SK-MEL-5 (cell line): ENCODE results near the gene MED15. TPM values are rescaled to one million over a fixed set of nuclear protein-coding genes. Genes with fewer than 3 reads are reported as not detected.
"Not testable (repeated sequence)": the region's sequence is repeated elsewhere in the genome, so short reads cannot be mapped to it uniquely, and the experiment has no call there.

ENCODE experiments used
- DNase-seq: peaks from one replicate; pipeline ENCODE4 v3.0.0-alpha.2; 2016; ENCODE audit warnings: low read depth, low spot score
- in situ Hi-C: cut with HindIII; loops from 2 replicates; pipeline ENCODE4 v1.10.0; 2016; ENCODE audit warnings: low sequenced_read_pairs, high pct_unique_total_duplicates, low pct_unique_long_range_greater_than_20kb
- total RNA-seq: library from RNA; depleted of rRNA; stranded (reverse); fragments of >200 nt; shearing (Covaris generic); gene quantifications from 2 replicates; pipeline ENCODE4 v1.2.3, GENCODE V29; 2014

MED15 gene
- total RNA-seq, 1 experiment from 2014 or later, result 86.9 TPM

- in situ Hi-C loops, DNase-seq: not testable (repeated sequence)
Measured at GRCh38 chr22:20504293-20504922, 3.0 kb upstream of the MED15 start.

DNA sequence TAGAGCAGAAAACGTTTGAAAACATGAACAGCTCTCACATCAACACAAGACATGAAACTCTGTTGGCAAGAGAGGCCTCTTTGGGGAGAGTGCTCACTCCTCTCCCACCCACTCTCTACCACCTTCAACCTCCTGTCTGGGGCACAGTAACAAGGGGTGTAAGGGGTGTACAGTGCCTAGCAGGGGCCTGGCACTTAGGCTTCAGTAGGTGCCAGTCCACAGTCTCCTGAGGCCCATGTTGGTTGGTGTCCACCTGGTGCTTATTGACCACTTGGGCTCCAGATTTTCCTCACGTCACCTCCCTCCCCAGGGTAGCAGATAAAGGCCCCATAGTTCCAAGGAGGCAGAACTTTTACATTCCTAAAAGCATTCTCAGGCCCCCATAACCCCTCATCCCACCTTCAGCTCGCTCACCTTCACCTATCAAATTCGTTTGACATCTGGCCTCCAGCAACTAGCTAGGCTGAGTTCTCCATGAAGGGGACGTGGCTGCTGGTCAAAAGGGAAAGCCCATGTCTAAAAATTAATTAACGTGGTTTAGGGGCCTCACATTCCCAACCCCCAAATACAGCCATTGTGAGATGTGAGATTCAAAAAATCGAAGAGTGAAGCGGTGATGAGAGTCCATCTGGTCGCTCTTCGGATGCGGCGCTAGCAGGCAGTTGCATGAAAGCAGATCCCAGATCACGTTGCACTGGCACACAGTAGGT, 712 bp upstream of the MED15 start:
- in situ Hi-C loops, result no loop called here
- DNase-seq, result no peak

DNA sequence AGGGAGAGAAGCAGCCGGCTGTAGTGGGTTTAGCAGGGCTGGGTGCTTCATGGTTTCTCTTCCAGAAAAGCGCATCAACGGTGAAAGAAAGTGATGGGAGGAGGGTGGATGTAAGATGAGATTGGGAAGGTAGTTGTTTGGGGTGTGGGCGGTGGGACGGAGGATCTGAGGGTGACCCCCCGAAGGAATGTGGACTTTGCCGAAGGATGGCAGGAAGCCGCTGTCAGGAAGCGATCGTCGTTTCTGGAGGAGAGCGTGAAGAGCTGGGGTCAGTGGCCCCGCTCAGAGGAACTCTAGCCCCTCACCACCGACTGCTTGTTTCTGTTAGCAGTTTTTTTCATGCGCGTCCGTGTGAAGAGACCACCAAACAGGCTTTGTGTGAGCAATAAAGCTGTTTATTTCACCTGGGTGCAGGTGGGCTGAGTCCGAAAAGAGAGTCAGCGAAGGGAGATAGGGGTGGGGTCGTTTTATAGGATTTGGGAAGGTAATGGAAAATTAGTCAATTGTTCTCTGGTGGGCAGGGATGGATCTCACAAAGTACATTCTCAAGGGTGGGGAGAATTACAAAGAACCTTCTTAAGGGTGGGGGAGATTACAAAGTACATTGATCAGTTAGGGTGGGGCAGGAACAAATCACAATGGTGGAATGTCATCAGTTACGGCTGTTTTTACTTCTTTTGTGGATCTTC, 801 bp downstream of the MED15 start:
- DNase-seq, in situ Hi-C loops: not testable (repeated sequence)

DNA sequence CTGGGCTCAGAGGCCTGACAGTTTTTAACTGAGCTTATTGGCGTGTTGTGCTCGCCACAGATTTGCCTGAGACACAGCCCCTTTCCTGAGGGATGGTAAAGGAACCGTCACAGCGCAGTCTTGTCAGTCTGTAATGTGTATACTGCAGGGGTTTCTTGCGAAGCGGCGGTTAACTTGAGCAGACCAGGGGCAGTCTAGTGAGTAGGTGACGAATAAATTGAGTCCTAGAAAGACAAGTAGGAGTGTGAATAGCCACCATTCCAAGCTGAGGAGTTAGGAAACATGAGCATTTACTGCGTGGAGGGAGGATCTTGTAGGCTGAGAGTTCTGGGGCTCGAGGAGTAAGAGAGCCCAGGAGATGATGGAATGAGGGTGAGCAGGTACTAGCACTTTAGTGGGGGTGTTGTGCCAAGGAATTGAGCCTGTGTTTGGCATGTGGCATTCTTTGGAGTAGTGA, 1.4 kb downstream of the MED15 start:
- in situ Hi-C loops, result no loop called here
- no peak for DNase-seq

- DNase-seq, result peak; percentile 90
- in situ Hi-C loops, result no loop called here
Measured at GRCh38 chr22:20509344-20510047, 2.1 kb downstream of the MED15 start.

GRCh38 chr22:20510811-20511577, 3.6 kb downstream of the MED15 start:
- no peak for DNase-seq
- in situ Hi-C loops, result no loop called here

- in situ Hi-C loops, result no loop called here
Measured at GRCh38 chr22:20511578-20512229, 4.3 kb downstream of the MED15 start.

GRCh38 chr22:20514658-20515406, 7.4 kb downstream of the MED15 start:
- in situ Hi-C loops, result no loop called here
- DNase-seq, result no peak

More at GRCh38 chr22:20511578-20512229, 4.3 kb downstream of the MED15 start:
- no peak for DNase-seq

DNA sequence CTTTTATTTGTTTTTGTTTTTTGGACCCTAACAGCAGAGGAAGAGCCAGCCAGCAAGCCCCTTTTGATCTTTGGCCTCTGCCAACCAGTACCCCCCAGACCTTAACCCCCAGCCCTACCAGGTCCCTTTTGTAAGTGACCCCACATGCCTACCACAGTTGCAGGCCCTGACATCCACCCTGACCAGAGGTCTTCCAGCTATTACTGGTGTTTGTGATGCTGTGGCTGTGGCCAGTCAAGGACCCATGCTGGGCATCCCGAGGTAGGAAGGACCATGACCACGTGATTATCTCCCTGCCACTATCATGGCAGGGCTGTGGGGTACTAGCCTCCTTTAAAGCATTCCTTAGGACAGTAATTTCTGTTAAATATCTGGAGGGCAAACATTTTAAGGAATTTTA, 9.0 kb downstream of the MED15 start:
- in situ Hi-C loops, result no loop called here
- no peak for DNase-seq

- no peak for DNase-seq
- in situ Hi-C loops, result no loop called here
Measured at GRCh38 chr22:20517422-20517821, 10.0 kb downstream of the MED15 start.

GRCh38 chr22:20517841-20518592, 10.6 kb downstream of the MED15 start:
- no peak for DNase-seq
- in situ Hi-C loops, result no loop called here

- in situ Hi-C loops, result no loop called here
- no peak for DNase-seq
Measured at GRCh38 chr22:20519558-20519957, 12.1 kb downstream of the MED15 start.

DNA sequence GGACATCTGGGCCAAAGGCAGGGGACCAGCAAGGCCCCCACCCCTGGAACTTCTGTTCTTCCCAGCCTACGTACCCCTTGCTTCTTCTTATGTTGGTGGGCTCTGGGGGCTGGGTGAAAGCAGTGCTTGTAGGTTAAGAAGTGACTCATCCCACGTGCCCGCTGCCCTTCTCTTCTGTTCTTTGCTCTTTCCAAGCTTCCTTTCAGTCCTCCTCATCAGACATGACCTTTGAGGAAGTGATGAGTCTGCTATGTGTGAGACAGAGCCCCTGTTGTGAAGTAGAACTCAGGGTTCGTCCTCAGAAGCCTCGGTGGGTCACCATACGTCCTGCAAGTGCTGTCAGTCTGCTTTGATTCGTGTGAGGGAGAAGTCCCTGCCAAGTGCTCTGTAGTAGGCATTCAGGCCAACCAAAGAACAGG, 12.7 kb downstream of the MED15 start:
- peak; percentile 100 for DNase-seq
- in situ Hi-C loops, result no loop called here

DNA sequence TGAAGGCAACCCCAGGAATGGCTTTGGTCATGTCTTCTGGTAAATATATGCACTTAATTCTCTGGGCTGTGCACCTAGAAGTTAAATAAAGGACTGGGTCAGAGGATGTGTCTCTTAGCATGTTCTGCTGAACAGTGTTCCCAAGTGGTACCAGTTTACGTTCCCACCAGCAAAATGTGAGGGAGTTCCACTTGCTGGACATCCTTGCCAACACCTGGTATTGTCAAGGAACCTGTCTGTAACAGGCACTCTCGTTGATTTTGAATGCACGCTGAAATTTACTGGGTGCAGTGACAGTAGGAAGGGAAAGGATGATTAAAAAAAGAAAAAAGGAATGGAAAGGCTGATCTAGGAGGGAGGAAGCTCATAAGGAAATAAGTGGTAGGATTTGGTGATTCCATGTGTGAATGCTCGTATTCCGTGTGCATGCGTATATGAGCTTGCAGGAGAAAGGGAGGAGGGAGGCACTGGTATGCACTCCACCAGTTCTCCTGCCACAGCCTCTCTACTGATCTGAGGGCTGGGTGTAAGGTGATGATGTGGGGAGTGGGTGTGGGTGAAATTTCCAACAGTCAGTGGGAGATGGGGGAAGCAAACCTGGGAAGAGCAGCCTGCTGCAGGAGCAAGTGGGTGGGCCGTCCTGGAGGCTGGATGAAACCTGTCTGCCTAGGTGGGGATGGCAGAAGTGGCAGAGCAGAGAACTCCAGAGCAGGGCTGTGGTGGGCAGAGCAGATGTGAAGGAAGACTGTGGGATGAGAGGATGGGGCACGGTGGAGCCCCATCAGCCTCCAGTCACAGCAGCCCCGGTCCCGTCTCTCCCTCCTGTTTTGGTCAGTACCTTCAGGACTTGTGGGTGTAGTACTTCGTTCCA, 15.0 kb downstream of the MED15 start:
- in situ Hi-C loops, result no loop called here

More for the DNA sequence above, 15.0 kb downstream of the MED15 start:
- no peak for DNase-seq
